Activated naive CD4-positive, alpha-beta T cell treated with anti-CD3 and anti-CD28 coated beads, Interleukin-2, amount 50 U/mL, for 24 hours (primary cell): Measurements from ENCODE around the gene DCAF6.
"Not testable (repeated sequence)": the region's sequence is repeated elsewhere in the genome, so short reads cannot be mapped to it uniquely, and the experiment has no call there.

Experiments
- H3K27ac Mint-ChIP-seq: one replicate; pipeline ENCODE4 v1.8.0; 2021; ENCODE audit warnings: mild to moderate bottlenecking, mixed read lengths
- H3K27me3 Mint-ChIP-seq: one replicate; pipeline ENCODE4 v1.8.0; 2021; ENCODE audit warnings: mixed read lengths
- H3K36me3 Mint-ChIP-seq: one replicate; pipeline ENCODE4 v1.8.0; 2021; ENCODE audit warnings: mixed read lengths
- H3K4me1 Mint-ChIP-seq: one replicate; pipeline ENCODE4 v1.8.0; 2021; ENCODE audit warnings: mixed read lengths
- H3K4me3 Mint-ChIP-seq: one replicate; pipeline ENCODE4 v1.8.0; 2021; ENCODE audit warnings: mild to moderate bottlenecking, mixed read lengths
- H3K9me3 Mint-ChIP-seq: one replicate; pipeline ENCODE4 v1.8.0; 2021; ENCODE audit warnings: mixed read lengths

DCAF6 gene

GRCh38 chr1:167936068-167936929, at the start of gene DCAF6:
DCAF6 (plus strand) TSS chr1:167936683; CDS start chr1:167936912, 229 bp downstream.
- H3K27me3 Mint-ChIP-seq, result no peaks in the 10 kb centered on the region
- H3K9me3 Mint-ChIP-seq, result no peaks in the 10 kb centered on the region
- H3K4me1 Mint-ChIP-seq, result peaks cover 56% of the 10 kb centered on the region
- peak within 1 kb of the TSS; percentile 100 for H3K27ac Mint-ChIP-seq
- peak within 1 kb of the TSS; percentile 89 for H3K4me3 Mint-ChIP-seq
- peaks cover 2% of the 10 kb centered on the region for H3K36me3 Mint-ChIP-seq

- not testable (repeated sequence) for H3K27me3 Mint-ChIP-seq, H3K9me3 Mint-ChIP-seq, H3K27ac Mint-ChIP-seq, H3K4me3 Mint-ChIP-seq, H3K36me3 Mint-ChIP-seq, H3K4me1 Mint-ChIP-seq
Measured at GRCh38 chr1:167887187-167887586, 49.3 kb upstream of the DCAF6 start.

GRCh38 chr1:167890400-167890799, 46.1 kb upstream of the DCAF6 start:
- Mint-ChIP-seq H3K4me3 (no peak overlapping the region), H3K4me1 (no peaks in the 10 kb centered on the region), H3K27me3 (no peaks in the 10 kb centered on the region), H3K36me3 (no peaks in the 10 kb centered on the region), H3K27ac (no peak overlapping the region), H3K9me3 (no peaks in the 10 kb centered on the region)

GRCh38 chr1:167893798-167894197, 42.7 kb upstream of the DCAF6 start:
- Mint-ChIP-seq H3K27ac (no peak overlapping the region), H3K4me1 (no peaks in the 10 kb centered on the region), H3K4me3 (no peak overlapping the region), H3K36me3 (no peaks in the 10 kb centered on the region), H3K27me3 (no peaks in the 10 kb centered on the region), H3K9me3 (no peaks in the 10 kb centered on the region)

GRCh38 chr1:167898578-167899222, 37.8 kb upstream of the DCAF6 start:
- Mint-ChIP-seq H3K9me3 (no peaks in the 10 kb centered on the region), H3K4me3 (no peak overlapping the region), H3K4me1 (no peaks in the 10 kb centered on the region), H3K36me3 (no peaks in the 10 kb centered on the region), H3K27ac (no peak overlapping the region), H3K27me3 (no peaks in the 10 kb centered on the region)

GRCh38 chr1:167899253-167899681, 37.2 kb upstream of the DCAF6 start:
- H3K9me3 Mint-ChIP-seq, result no peaks in the 10 kb centered on the region
- H3K27ac Mint-ChIP-seq, result no peak overlapping the region
- no peaks in the 10 kb centered on the region for H3K36me3 Mint-ChIP-seq
- H3K4me3 Mint-ChIP-seq, result no peak overlapping the region
- no peaks in the 10 kb centered on the region for H3K27me3 Mint-ChIP-seq
- H3K4me1 Mint-ChIP-seq, result no peaks in the 10 kb centered on the region

- Mint-ChIP-seq H3K27ac (no peak overlapping the region), H3K27me3 (peaks cover 2% of the 10 kb centered on the region)
Measured at GRCh38 chr1:167900907-167901306, 35.6 kb upstream of the DCAF6 start.

GRCh38 chr1:167904652-167905130, 31.8 kb upstream of the DCAF6 start:
- peaks cover 3% of the 10 kb centered on the region for H3K9me3 Mint-ChIP-seq
- H3K4me1 Mint-ChIP-seq, result no peaks in the 10 kb centered on the region
- H3K36me3 Mint-ChIP-seq, result peaks cover 2% of the 10 kb centered on the region

More at GRCh38 chr1:167900907-167901306, 35.6 kb upstream of the DCAF6 start:
- no peaks in the 10 kb centered on the region for H3K9me3 Mint-ChIP-seq
- H3K4me1 Mint-ChIP-seq, result no peaks in the 10 kb centered on the region
- no peaks in the 10 kb centered on the region for H3K36me3 Mint-ChIP-seq
- H3K4me3 Mint-ChIP-seq, result no peak overlapping the region

GRCh38 chr1:167905182-167905581, 31.3 kb upstream of the DCAF6 start:
- Mint-ChIP-seq H3K4me1 (no peaks in the 10 kb centered on the region), H3K27me3 (peaks cover 9% of the 10 kb centered on the region), H3K27ac (no peak overlapping the region)

More at GRCh38 chr1:167904652-167905130, 31.8 kb upstream of the DCAF6 start:
- H3K4me3 Mint-ChIP-seq, result no peak overlapping the region
- H3K27ac Mint-ChIP-seq, result no peak overlapping the region
- peaks cover 8% of the 10 kb centered on the region for H3K27me3 Mint-ChIP-seq

GRCh38 chr1:167905671-167906070, 30.8 kb upstream of the DCAF6 start:
- H3K36me3 Mint-ChIP-seq, result peaks cover 4% of the 10 kb centered on the region
- H3K4me3 Mint-ChIP-seq, result no peak overlapping the region
- no peaks in the 10 kb centered on the region for H3K4me1 Mint-ChIP-seq
- H3K27me3 Mint-ChIP-seq, result peaks cover 9% of the 10 kb centered on the region
- H3K9me3 Mint-ChIP-seq, result peaks cover 11% of the 10 kb centered on the region
- no peak overlapping the region for H3K27ac Mint-ChIP-seq

More at GRCh38 chr1:167905182-167905581, 31.3 kb upstream of the DCAF6 start:
- peaks cover 4% of the 10 kb centered on the region for H3K36me3 Mint-ChIP-seq
- H3K9me3 Mint-ChIP-seq, result peaks cover 8% of the 10 kb centered on the region
- no peak overlapping the region for H3K4me3 Mint-ChIP-seq

GRCh38 chr1:167909691-167910180, 26.7 kb upstream of the DCAF6 start:
- no peak overlapping the region for H3K27ac Mint-ChIP-seq
- peaks cover 9% of the 10 kb centered on the region for H3K27me3 Mint-ChIP-seq
- no peaks in the 10 kb centered on the region for H3K4me1 Mint-ChIP-seq
- H3K9me3 Mint-ChIP-seq, result peaks cover 11% of the 10 kb centered on the region
- H3K36me3 Mint-ChIP-seq, result peaks cover 4% of the 10 kb centered on the region
- H3K4me3 Mint-ChIP-seq, result no peak overlapping the region

- Mint-ChIP-seq H3K27ac (no peak overlapping the region), H3K4me3 (no peak overlapping the region), H3K4me1 (no peaks in the 10 kb centered on the region), H3K36me3 (peaks cover 4% of the 10 kb centered on the region), H3K27me3 (peaks cover 8% of the 10 kb centered on the region), H3K9me3 (peaks cover 11% of the 10 kb centered on the region)
Measured at GRCh38 chr1:167910530-167910929, 26.0 kb upstream of the DCAF6 start.

- no peak overlapping the region for H3K4me3 Mint-ChIP-seq
- H3K36me3 Mint-ChIP-seq, result peaks cover 4% of the 10 kb centered on the region
- H3K27ac Mint-ChIP-seq, result no peak overlapping the region
- peaks cover 8% of the 10 kb centered on the region for H3K27me3 Mint-ChIP-seq
- peaks cover 11% of the 10 kb centered on the region for H3K9me3 Mint-ChIP-seq
- no peaks in the 10 kb centered on the region for H3K4me1 Mint-ChIP-seq
Measured at GRCh38 chr1:167911413-167911812, 25.1 kb upstream of the DCAF6 start.

- Mint-ChIP-seq H3K27me3 (peaks cover 5% of the 10 kb centered on the region), H3K27ac (no peak overlapping the region), H3K4me1 (no peaks in the 10 kb centered on the region), H3K4me3 (no peak overlapping the region), H3K9me3 (peaks cover 11% of the 10 kb centered on the region), H3K36me3 (peaks cover 4% of the 10 kb centered on the region)
Measured at GRCh38 chr1:167912294-167912693, 24.2 kb upstream of the DCAF6 start.

GRCh38 chr1:167913895-167914496, 22.5 kb upstream of the DCAF6 start, which contains the start of gene ADCY10:
ADCY10 (minus strand) TSS chr1:167914134; CDS start chr1:167905140, 8,994 bp downstream.
- H3K4me1 Mint-ChIP-seq, result no peaks in the 10 kb centered on the region
- peaks cover 2% of the 10 kb centered on the region for H3K27me3 Mint-ChIP-seq
- peaks cover 4% of the 10 kb centered on the region for H3K36me3 Mint-ChIP-seq
- peak within 1 kb of the TSS; percentile 9 for H3K27ac Mint-ChIP-seq
- peaks cover 11% of the 10 kb centered on the region for H3K9me3 Mint-ChIP-seq
- no peak within 1 kb of the TSS for H3K4me3 Mint-ChIP-seq
